Measurements from ENCODE around the gene ALDOC.
"Not testable (repeated sequence)": the region's sequence is repeated elsewhere in the genome, so short reads cannot be mapped to it uniquely, and the experiment has no call there.

Gene ALDOC

GRCh38 chr17:28576758-28577465, at the start of gene ALDOC:
Gene ALDOC (minus strand): TSS chr17:28576895. CDS start chr17:28575532, 1,363 bp downstream.
- DNase-seq = peak; percentile 92

DNA sequence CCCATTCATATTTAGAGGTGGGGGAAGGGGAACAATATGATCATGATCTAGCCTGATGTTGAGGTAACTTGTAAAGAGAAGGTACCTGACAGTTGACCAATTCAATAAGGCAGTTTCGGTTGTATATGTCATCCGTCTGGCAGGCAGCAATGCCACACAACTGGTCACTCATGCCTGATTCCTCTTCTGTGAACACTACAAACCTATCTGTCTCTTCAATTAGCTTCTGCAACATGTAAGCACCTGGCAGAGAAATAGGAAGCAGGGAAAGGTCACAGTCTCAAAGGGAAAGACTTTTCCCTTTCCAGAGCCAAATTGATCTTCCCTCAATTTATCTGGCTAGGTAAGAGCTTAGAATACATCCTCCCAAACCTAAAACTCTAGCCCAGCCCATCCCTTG, 47.5 kb upstream of the ALDOC start:
- DNase-seq = no peak

DNA sequence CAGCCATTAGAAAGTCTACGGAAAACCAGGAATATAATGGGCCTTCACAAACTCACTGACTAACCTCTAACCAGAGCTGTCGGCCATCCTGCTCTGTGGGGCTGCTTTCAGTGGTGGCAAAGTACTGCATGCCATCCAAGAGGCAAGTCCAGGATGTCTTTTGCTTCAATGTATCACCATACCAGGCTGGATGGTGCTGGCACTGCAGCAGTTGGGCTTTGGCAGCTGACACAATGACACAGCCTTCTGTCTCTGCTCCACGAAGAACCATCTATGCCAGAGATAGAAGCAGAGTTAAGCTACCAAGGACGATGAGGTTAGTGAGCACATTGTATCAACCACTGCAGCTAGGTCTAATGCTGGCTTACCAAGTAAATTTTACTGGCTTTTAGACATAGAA, 47.0 kb upstream of the ALDOC start:
- DNase-seq = no peak

DNA sequence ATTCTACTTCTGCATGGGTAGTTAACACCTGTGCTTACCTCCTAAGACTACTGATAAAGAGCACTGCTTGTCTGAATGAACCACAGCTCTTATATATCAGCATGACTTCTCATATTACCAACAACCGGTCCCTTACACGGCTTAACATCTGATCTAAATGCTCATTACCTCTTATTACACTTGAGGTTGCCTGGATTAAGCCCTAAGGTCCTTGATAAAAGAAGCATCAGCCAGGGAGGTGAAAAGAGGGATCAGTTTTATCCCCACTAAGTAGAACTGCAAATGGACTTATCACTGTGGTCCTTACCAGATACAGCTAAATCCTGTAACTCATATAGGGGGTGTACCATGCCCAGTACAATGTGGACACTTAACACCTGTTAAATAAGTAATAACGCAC, 45.5 kb upstream of the ALDOC start:
- DNase-seq = no peak

GRCh38 chr17:28620010-28620409, 43.3 kb upstream of the ALDOC start:
- DNase-seq = no peak

DNA sequence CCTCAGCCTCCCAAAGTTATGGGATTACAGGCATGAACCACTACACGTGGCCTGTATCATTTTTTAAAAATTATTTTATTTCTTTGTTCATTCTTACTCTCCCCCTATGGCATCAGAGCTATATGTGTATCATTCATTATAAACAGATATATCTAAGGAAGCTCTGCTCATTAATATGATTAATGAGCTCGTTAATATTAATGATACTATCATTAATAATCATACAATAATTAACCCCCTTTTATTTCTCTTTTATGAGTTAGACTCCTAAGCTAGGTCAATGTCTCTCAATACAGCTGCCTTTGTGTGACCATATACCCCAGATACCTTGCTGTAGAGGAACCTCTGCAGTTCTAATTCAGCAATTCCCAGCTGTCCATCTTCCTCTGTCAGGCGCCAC, 41.8 kb upstream of the ALDOC start:
- DNase-seq = no peak

- no peak for DNase-seq
Measured at GRCh38 chr17:28616281-28616680, 39.6 kb upstream of the ALDOC start.

DNA sequence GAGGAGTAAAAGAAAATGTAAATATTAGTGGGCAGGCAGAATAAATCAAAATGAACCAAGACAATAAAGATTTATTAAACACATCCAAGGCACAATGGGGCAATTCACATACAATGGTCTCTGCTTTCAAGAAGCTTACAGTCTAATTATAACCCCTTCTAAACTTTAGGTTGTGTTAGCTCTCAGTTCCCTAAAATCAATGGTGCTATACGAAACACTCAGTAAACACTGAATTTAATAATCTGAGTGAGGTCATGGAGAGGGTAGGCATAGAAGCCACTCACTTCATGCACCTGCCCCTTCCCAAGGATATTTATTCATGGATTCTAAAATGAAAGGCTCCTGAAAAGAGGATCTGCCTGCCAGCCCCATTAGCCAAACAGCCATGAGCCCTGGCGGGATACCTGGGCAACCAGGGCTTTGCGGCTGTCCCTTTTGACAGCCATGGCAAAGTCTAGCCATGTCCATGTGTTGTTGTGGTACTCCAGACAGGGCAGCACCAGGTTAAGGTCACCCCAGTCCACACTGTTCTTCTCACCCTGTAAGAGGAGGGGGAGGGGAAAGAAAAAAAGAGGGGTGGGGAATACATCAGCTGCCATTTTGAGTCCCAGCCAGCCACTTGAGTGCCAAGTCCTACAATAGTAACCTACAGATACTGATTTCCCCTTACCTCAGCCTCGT, 38.7 kb upstream of the ALDOC start:
- DNase-seq = no peak

- DNase-seq = no peak
Measured at GRCh38 chr17:28613931-28614381, 37.3 kb upstream of the ALDOC start, which contains the start of gene RSKR. Gene RSKR (minus strand): TSS chr17:28614185. CDS start chr17:28614161, 24 bp downstream.

DNA sequence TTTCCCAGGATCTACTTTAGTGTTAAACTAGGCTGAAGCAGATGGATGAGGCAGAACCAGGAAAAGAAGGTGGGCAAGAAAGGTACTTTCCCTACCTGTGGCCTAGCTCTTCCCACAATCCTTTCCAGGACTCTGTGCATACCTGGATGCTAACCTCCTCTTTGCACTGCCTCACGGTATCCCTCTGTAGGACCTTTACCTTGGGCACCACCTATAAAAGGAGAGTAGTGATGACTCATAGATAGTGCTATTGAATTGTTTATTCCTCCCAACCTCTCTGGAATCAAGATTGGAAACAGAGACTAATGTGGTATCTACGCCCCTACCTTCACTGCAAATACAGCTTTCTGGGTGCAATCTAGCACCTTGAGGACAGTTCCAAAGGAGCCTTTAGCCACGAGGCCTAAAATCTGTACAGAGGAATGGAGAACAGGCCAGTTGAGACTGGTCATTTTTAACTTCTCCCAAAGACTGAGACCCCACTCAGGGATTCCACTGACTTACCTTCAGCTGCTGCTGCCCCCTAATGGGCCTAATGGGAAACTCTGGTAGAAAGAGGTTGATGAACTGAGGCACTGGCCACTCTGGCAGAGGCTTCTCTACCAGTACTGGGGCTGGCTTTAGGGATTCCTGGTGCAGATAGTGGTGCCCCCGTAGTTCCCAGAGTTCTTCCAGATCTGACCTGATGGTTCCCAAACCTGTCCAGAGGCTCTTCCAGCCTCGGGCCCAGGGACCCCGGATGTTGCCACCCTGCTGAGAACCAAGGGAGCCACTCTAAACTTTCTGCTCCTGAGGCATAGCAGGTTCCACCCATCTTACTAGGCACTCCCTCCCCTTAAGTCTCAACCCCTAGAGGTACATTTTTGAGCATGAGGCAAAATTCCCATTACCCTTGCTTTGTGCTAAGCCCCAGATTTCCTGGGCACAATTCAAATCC, 36.5 kb upstream of the ALDOC start:
- DNase-seq = peak; percentile 11

- DNase-seq = no peak
Measured at GRCh38 chr17:28612531-28612930, 35.8 kb upstream of the ALDOC start.

DNA sequence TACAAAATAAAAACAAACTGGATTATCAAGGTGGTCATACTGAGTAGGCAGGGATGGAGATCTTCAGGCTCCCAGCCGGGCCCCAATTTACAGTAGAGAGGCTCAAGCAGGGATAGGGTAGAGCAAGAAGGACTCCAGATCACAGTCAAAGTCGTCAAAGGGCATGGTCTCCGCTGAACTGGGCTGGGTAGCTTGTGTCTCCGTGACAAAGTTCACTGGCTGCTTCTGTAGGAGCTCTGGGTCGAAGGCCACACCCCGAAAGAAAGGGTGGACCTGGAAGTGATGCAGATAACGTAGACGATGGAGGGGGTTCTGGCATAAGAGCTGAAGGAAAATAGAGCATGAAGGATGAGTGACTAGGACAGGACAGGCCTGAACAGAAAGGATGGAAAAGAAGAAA, 33.7 kb upstream of the ALDOC start:
- no peak for DNase-seq

- not testable (repeated sequence) for DNase-seq
Measured at GRCh38 chr17:28604031-28604430, 27.3 kb upstream of the ALDOC start.

DNA sequence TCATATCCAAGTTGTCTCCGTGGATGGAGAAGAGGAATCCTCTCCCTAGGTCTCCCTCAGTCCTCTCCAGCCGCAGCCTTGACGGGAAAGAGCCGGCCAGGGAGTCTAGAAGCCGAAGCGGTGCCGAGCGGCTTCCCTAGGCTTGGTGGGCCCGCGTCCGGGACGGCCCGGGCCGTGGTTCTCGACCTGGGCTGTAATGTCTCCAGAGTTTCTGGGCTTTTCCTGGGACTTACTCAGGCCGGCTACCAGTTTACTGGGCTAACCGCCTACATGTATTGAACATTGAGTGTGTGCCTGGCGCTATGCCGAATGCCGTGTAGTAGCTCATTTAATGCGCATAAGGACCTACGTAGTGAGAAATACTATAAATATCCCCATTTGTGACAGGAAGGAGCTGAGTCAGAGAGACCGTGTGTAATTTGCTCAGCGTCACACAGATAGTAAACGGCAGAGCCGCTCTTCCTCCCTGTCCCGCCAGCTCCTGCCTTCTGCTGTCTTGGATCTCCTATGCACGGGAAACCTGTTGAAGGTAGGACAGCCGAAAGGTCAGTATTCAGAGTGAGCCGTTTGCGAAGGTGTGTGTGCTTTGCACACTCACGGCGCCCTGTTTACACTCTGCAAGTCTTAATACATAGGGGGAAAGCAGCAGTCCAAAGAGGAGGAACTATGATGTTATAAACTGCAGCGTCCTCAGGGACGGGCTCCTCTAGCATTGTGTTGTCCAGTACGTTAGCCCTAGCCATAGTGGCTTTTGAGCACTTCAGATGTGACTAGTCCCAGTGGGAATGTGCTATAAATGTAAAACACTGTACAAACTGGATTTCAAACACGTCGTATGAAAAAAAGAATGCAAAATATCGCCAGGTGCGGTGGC, 22.9 kb upstream of the ALDOC start:
- DNase-seq = peak; percentile 56

DNA sequence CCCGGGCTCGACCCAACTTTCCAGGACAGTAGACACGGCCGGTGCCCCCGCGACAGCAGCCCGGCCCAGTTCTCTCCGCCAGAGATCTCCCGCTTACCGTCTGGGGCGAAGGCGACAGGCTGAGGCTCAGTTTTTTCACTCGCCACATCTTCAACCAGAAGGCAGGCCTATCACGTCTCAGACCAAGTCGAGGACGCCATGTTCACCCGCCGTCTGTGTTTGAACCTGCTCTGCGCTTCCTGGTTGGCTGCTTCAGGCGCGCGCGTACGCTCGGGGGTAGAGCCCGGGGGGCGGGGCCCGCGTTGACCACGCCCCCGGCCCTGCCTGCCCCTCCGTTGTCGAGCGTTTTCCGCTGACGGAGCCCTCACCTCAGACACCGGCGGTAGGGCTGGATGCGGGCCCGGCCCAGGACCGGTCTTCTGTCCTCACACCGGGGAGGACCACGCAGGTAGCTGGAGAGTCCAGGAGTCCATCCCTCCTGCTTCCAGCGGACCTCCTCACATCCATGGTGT, 22.2 kb upstream of the ALDOC start, which contains the start of gene SPAG5:
TSS of gene SPAG5 (minus strand) at position 227 of the 512 bp plus-strand sequence. CDS start at position 148, 79 bp downstream.
- peak; percentile 92 for DNase-seq

- peak; percentile 66 for DNase-seq
Measured at GRCh38 chr17:28598389-28598788, 21.7 kb upstream of the ALDOC start.

GRCh38 chr17:28597606-28598383, 21.1 kb upstream of the ALDOC start:
- DNase-seq = peak; percentile 38

DNA sequence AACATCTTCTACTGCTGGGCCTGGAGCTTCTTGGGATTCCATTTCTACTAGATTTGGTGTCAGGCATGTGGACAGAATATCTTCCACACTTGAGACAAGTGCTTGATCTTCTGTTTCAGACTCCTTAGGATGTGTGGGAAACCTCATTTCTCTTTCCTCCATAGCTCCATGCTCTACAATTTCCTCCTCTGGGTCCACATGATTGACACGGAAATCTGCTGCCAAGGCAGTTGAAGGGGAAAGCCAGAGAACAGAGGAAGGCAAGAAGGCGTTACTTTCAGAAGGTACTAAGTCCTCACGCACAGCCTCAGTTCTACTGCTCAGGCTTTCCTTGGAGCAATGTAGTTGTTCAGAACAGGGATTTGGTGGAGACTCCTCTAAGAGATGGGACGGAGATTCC, 15.6 kb upstream of the ALDOC start:
- no peak for DNase-seq

DNA sequence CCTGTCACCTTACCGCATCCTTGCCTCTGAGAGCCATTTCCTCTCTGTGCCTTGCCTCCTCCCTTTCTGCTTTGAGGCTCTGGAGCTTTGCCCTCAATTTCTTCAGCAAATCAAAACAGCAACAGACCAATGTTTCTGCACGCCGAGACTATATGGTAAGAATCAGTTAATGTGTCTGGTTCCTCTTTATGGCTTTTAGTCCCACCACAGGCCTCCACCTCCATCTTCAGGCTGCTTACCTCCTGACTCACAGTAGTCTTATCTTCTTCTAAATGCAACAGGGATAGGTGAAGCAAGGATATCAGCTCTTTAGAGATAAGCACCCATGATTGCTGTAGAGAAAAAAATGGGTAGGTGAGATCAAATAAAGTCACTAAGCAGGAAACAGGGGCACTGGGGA, 9.2 kb upstream of the ALDOC start:
- DNase-seq = no peak

GRCh38 chr17:28584434-28584833, 7.7 kb upstream of the ALDOC start:
- DNase-seq = no peak

DNA sequence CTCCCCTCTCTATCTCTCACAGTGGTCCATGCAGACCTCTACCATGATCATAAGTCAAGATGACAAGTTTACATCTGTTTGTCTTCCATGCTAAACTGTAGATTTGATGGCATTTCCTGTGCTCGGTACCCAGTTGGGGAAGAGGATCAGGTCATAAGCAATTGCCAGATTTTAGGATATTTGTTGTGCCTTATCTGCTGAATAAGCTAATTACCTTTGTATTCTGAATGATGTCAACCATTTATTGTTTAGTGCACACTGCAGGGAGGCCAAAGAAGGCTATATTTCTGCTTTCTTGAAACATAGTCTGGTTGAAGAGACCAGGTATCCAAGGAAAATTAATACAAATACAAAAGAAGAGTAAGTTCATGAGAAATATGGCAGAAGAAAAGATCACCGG, 5.8 kb upstream of the ALDOC start:
- DNase-seq = no peak
